Renal cortical epithelial cell (primary cell): ENCODE data around the gene SERPINB2. TPM values are rescaled to one million over a fixed set of nuclear protein-coding genes. Genes with fewer than 3 reads are reported as not detected.

ENCODE experiments used
- DNase-seq: peaks from one replicate; pipeline ENCODE4 v3.0.0-alpha.2; 2011; ENCODE audit warnings: low read depth
- total RNA-seq: library from RNA; depleted of rRNA; stranded (reverse); fragments of >200 nt; gene quantifications from 2 replicates; pipeline ENCODE4 v1.2.3, GENCODE V29; 2014

SERPINB2 gene
- total RNA-seq: 0.17 TPM in 1 of 2 replicates, not detected in the other

- DNase-seq: peak; percentile 17
These were observed at the start of gene SERPINB2 for GRCh38 chr18:63887424-63887823. TSS of gene SERPINB2 (plus strand) at chr18:63887705. CDS start at chr18:63891445, 3,740 bp downstream.

- peak; percentile 50 for DNase-seq
These were observed 44.5 kb upstream of the SERPINB2 start for GRCh38 chr18:63843008-63843407.

GRCh38 chr18:63844254-63844653 is 43.3 kb upstream of the SERPINB2 start:
- peak; percentile 70 for DNase-seq

- DNase-seq: peak; percentile 74
These were observed 39.3 kb upstream of the SERPINB2 start for GRCh38 chr18:63848159-63848558.

GRCh38 chr18:63850020-63850419 is 37.5 kb upstream of the SERPINB2 start:
- no peak for DNase-seq

GRCh38 chr18:63850636-63851035 is 36.9 kb upstream of the SERPINB2 start:
- DNase-seq: no peak

- DNase-seq: no peak
These were observed 29.0 kb upstream of the SERPINB2 start for GRCh38 chr18:63858456-63858855.

- DNase-seq: no peak
These were observed 27.6 kb upstream of the SERPINB2 start for GRCh38 chr18:63859781-63860475.

- no peak for DNase-seq
These were observed 27.0 kb upstream of the SERPINB2 start for GRCh38 chr18:63860531-63860930.

GRCh38 chr18:63867368-63868125 is 20.0 kb upstream of the SERPINB2 start:
- DNase-seq: no peak

GRCh38 chr18:63868546-63868945 is 19.0 kb upstream of the SERPINB2 start:
- no peak for DNase-seq

GRCh38 chr18:63869374-63869773 is 18.1 kb upstream of the SERPINB2 start:
- DNase-seq: peak; percentile 48

GRCh38 chr18:63869851-63870250 is 17.7 kb upstream of the SERPINB2 start:
- DNase-seq: peak; percentile 48

- DNase-seq: no peak
These were observed 15.7 kb upstream of the SERPINB2 start for GRCh38 chr18:63871836-63872235.

- DNase-seq: no peak
These were observed 14.9 kb upstream of the SERPINB2 start for GRCh38 chr18:63872586-63872985.

- DNase-seq: peak; percentile 50
These were observed 9.2 kb upstream of the SERPINB2 start for GRCh38 chr18:63878343-63878742.

GRCh38 chr18:63878925-63879324 is 8.6 kb upstream of the SERPINB2 start:
- DNase-seq: no peak

- no peak for DNase-seq
These were observed 7.8 kb upstream of the SERPINB2 start for GRCh38 chr18:63879709-63880108.

GRCh38 chr18:63881851-63882250 is 5.7 kb upstream of the SERPINB2 start:
- DNase-seq: no peak

- DNase-seq: peak; percentile 93
These were observed 5.0 kb upstream of the SERPINB2 start for GRCh38 chr18:63882333-63883141.

GRCh38 chr18:63883617-63884016 is 3.9 kb upstream of the SERPINB2 start:
- DNase-seq: no peak

- no peak for DNase-seq
These were observed 1.1 kb downstream of the SERPINB2 start for GRCh38 chr18:63888470-63889190.
